Gastroesophageal sphincter (tissue), 3 donors: ENCODE measurements around the gene NEDD4L.

Source experiments
- CTCF ChIP-seq, 4 experiments: fragments of 200-600 bp in 2 of 4; fragments of 450-650 bp in 2 of 4; sonication (generic) in 1 of 4; IDR thresholded peaks; one replicate each; pipeline ENCODE4 v1.5.1; 2017 to 2019; ENCODE audit warnings: antibody characterized with exemption in 4 of 4, mild to moderate bottlenecking in 2 of 4, moderate library complexity in 2 of 4
- EP300 ChIP-seq: sonication (generic); formaldehyde crosslinking; IDR thresholded peaks from one replicate; pipeline ENCODE4 v1.6.1; 2017; ENCODE audit warnings: antibody characterized with exemption, mild to moderate bottlenecking
- POLR2A ChIP-seq, 2 donors: fragments of 450-650 bp; IDR thresholded peaks; one replicate each; pipeline ENCODE4 v1.6.1; 2017; ENCODE audit warnings: antibody characterized with exemption in 2 of 2, mild to moderate bottlenecking in 2 of 2, moderate library complexity in 1 of 2
- POLR2AphosphoS5 ChIP-seq: sonication (generic); formaldehyde crosslinking; IDR thresholded peaks from one replicate; pipeline ENCODE4 v1.6.1; 2017; ENCODE audit warnings: antibody characterized with exemption

GRCh38 chr18:58100154-58100553, 56.1 kb downstream of the NEDD4L start:
- TF ChIP-seq POLR2A (IDR thresholded peaks at IDR 0.05) (no peak), CTCF (IDR thresholded peaks at IDR 0.05) (no peak), POLR2AphosphoS5 (no peak), EP300 (no peak)
